Loucy (cell line): ENCODE data around the gene ZFPM1.

ENCODE experiments used
- EZH2phosphoT487 ChIP-seq: fragments of 200-600 bp; IDR thresholded peaks from 2 replicates; pipeline ENCODE4 v1.6.1; 2018; ENCODE audit warnings: antibody characterized with exemption, mild to moderate bottlenecking, moderate library complexity, borderline replicate concordance
- TF ChIP-seq, protein P1 (sequence below): fragments of 200-600 bp; sonication (generic); conservative IDR thresholded peaks from 2 replicates; pipeline ENCODE4 v1.5.1; 2014; ENCODE audit warnings: mild to moderate bottlenecking, antibody characterized with exemption, low read length

DNA sequence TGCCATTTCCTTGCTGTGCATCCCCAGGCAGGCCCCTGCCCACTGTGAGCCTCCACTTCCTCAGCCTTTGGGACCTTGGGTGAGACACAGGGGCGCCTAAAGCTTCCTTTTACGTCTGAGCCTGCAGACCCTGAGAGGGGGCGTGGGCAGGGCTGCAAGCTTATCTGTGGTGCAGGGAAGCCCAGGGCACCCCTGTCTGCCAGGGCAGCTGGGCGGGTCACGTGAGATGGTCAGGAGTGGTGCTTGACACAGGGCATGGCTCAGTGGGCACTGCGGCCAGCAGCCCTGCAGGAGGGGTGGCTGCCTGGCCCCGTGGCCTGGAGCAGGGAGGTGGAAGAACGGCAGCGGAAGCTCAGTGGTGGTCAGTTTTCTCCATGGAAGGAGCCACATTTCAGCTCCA is 62.3 kb downstream of the ZFPM1 start:
- TF ChIP-seq, protein P1, sequence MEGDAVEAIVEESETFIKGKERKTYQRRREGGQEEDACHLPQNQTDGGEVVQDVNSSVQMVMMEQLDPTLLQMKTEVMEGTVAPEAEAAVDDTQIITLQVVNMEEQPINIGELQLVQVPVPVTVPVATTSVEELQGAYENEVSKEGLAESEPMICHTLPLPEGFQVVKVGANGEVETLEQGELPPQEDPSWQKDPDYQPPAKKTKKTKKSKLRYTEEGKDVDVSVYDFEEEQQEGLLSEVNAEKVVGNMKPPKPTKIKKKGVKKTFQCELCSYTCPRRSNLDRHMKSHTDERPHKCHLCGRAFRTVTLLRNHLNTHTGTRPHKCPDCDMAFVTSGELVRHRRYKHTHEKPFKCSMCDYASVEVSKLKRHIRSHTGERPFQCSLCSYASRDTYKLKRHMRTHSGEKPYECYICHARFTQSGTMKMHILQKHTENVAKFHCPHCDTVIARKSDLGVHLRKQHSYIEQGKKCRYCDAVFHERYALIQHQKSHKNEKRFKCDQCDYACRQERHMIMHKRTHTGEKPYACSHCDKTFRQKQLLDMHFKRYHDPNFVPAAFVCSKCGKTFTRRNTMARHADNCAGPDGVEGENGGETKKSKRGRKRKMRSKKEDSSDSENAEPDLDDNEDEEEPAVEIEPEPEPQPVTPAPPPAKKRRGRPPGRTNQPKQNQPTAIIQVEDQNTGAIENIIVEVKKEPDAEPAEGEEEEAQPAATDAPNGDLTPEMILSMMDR = no peak
- no peak for TF ChIP-seq EZH2phosphoT487
